ENCODE data around the gene UBE3D. TPM values are rescaled to one million over a fixed set of nuclear protein-coding genes. Genes with fewer than 3 reads are reported as not detected.
"Not testable (repeated sequence)": the region's sequence is repeated elsewhere in the genome, so short reads cannot be mapped to it uniquely, and the experiment has no call there.

The UBE3D gene
- total RNA-seq, 4 donors from 2014 or later = 6.1 to 30.3 (median 14.4) TPM

- 97 to 98% methylated on average over 2 of the region's 2 CpGs for WGBS, 2 donors (ENCODE audit: low coverage in 1 of 2)
- H3K4me3 ChIP-seq = no peak overlapping the region
- no peak overlapping the region for H3K27ac ChIP-seq
- in situ Hi-C loops (cut with MboI; ENCODE audit: low pct_ligation_motif_present in 1 of 4, low pct_unique_long_range_greater_than_20kb in 1 of 4, low sequenced_read_pairs in 3 of 4) (no loop called here), intact Hi-C loops (cut with DNase I; ENCODE audit: low total_unique reads) (no loop called here)
- H3K27me3 ChIP-seq = no peaks in the 10 kb centered on the region
- DNase-seq = no peak
- TF ChIP-seq CTCF (IDR thresholded peaks at IDR 0.05) (no peak), EP300 (IDR thresholded peaks at IDR 0.05; ENCODE audit: low read depth) (no peak), POLR2A (IDR thresholded peaks at IDR 0.05) (no peak), POLR2AphosphoS5 (IDR thresholded peaks at IDR 0.05) (no peak)
- H3K4me1 ChIP-seq = no peaks in the 10 kb centered on the region
- no peaks in the 10 kb centered on the region for H3K9me3 ChIP-seq
- H3K36me3 ChIP-seq = no peaks in the 10 kb centered on the region
These were observed 27.4 kb downstream of the UBE3D start for GRCh38 chr6:83038246-83038645.

- no peaks in the 10 kb centered on the region for H3K4me1 ChIP-seq
- no peak overlapping the region for H3K4me3 ChIP-seq
- 97 to 100% methylated on average over 2 to 6 of the region's 6 CpGs for WGBS, 2 donors (ENCODE audit: low coverage in 1 of 2)
- peaks cover 0 to 9% of the 10 kb centered on the region in 2 donors for H3K9me3 ChIP-seq
- in situ Hi-C loops (cut with MboI; ENCODE audit: low pct_ligation_motif_present in 1 of 4, low pct_unique_long_range_greater_than_20kb in 1 of 4, low sequenced_read_pairs in 3 of 4) = no loop called here
- peaks cover 0 to 9% (median 3%) of the 10 kb centered on the region in 4 donors for H3K36me3 ChIP-seq
- H3K27ac ChIP-seq = no peak overlapping the region
- DNase-seq = no peak
- TF ChIP-seq CTCF (IDR thresholded peaks at IDR 0.05) (no peak), EP300 (IDR thresholded peaks at IDR 0.05; ENCODE audit: low read depth) (no peak), POLR2A (IDR thresholded peaks at IDR 0.05) (no peak), POLR2AphosphoS5 (IDR thresholded peaks at IDR 0.05) (no peak)
- intact Hi-C loops (cut with DNase I; ENCODE audit: low total_unique reads) = no loop called here
- no peaks in the 10 kb centered on the region for H3K27me3 ChIP-seq
These were observed 34.0 kb downstream of the UBE3D start for GRCh38 chr6:83031689-83032088.

- no peak overlapping the region for H3K27ac ChIP-seq
- TF ChIP-seq EP300 (IDR thresholded peaks at IDR 0.05; ENCODE audit: low read depth) = no peak
- TF ChIP-seq POLR2AphosphoS5 (IDR thresholded peaks at IDR 0.05) = no peak
- no peak for TF ChIP-seq POLR2A (IDR thresholded peaks at IDR 0.05)
- no peak for TF ChIP-seq CTCF (IDR thresholded peaks at IDR 0.05)
- no peaks in the 10 kb centered on the region for H3K36me3 ChIP-seq
- no peaks in the 10 kb centered on the region for H3K9me3 ChIP-seq
- DNase-seq = no peak
- no peaks in the 10 kb centered on the region for H3K27me3 ChIP-seq
- in situ Hi-C loops (cut with MboI; ENCODE audit: low pct_ligation_motif_present in 1 of 4, low pct_unique_long_range_greater_than_20kb in 1 of 4, low sequenced_read_pairs in 3 of 4) = no loop called here
- no peak overlapping the region for H3K4me3 ChIP-seq
- 97 to 100% methylated on average over 2 to 4 of the region's 4 CpGs for WGBS, 2 donors (ENCODE audit: low coverage in 1 of 2)
- no peaks in the 10 kb centered on the region for H3K4me1 ChIP-seq
- intact Hi-C loops (cut with DNase I; ENCODE audit: low total_unique reads) = no loop called here
These were observed 45.9 kb downstream of the UBE3D start for GRCh38 chr6:83019741-83020140.

- H3K27me3 ChIP-seq; DNase-seq; H3K4me1 ChIP-seq; H3K27ac ChIP-seq; H3K4me3 ChIP-seq; H3K36me3 ChIP-seq; intact Hi-C loops (cut with DNase I; ENCODE audit: low total_unique reads); in situ Hi-C loops (cut with MboI; ENCODE audit: low pct_ligation_motif_present in 1 of 4, low pct_unique_long_range_greater_than_20kb in 1 of 4, low sequenced_read_pairs in 3 of 4); H3K9me3 ChIP-seq: not testable (repeated sequence)
- 45 to 69% methylated on average over 3 of the region's 3 CpGs for WGBS, 2 donors (ENCODE audit: low coverage in 1 of 2)
These were observed 54.5 kb downstream of the UBE3D start for GRCh38 chr6:83011131-83011530.

- H3K36me3 ChIP-seq = no peaks in the 10 kb centered on the region
- no peaks in the 10 kb centered on the region for H3K9me3 ChIP-seq
- peaks cover 0 to 5% (median 0%) of the 10 kb centered on the region in 4 donors for H3K4me1 ChIP-seq
- TF ChIP-seq POLR2A (IDR thresholded peaks at IDR 0.05) (no peak), POLR2AphosphoS5 (IDR thresholded peaks at IDR 0.05) (no peak), EP300 (IDR thresholded peaks at IDR 0.05; ENCODE audit: low read depth) (no peak), CTCF (IDR thresholded peaks at IDR 0.05) (no peak)
- WGBS, 2 donors (ENCODE audit: low coverage in 1 of 2) = 20 to 26% methylated on average over 1 of the region's 1 CpG
- H3K27me3 ChIP-seq = no peaks in the 10 kb centered on the region
- H3K4me3 ChIP-seq = no peak overlapping the region
- no peak overlapping the region for H3K27ac ChIP-seq
- DNase-seq = no peak
- in situ Hi-C loops (cut with MboI; ENCODE audit: low pct_ligation_motif_present in 1 of 4, low pct_unique_long_range_greater_than_20kb in 1 of 4, low sequenced_read_pairs in 3 of 4) = no loop called here
- intact Hi-C loops (cut with DNase I; ENCODE audit: low total_unique reads) = loop anchor here (10.0 kb wide), 1 partner anchor 554 kb away; no protein-coding TSS in a partner anchor
These were observed 57.0 kb downstream of the UBE3D start for GRCh38 chr6:83008626-83009025.

All from transverse colon (tissue), 4 donors.